GM21737 (cell line): ENCODE measurements around the gene IRF1.

Source experiments
- ATAC-seq: cut with Tn5 transposase; IDR thresholded peaks from one replicate; pipeline ENCODE4 v1.9.1; 2021; ENCODE audit warnings: mild to moderate bottlenecking, moderate library complexity; ENCODE audit not compliant: unreplicated experiment

Gene IRF1

DNA sequence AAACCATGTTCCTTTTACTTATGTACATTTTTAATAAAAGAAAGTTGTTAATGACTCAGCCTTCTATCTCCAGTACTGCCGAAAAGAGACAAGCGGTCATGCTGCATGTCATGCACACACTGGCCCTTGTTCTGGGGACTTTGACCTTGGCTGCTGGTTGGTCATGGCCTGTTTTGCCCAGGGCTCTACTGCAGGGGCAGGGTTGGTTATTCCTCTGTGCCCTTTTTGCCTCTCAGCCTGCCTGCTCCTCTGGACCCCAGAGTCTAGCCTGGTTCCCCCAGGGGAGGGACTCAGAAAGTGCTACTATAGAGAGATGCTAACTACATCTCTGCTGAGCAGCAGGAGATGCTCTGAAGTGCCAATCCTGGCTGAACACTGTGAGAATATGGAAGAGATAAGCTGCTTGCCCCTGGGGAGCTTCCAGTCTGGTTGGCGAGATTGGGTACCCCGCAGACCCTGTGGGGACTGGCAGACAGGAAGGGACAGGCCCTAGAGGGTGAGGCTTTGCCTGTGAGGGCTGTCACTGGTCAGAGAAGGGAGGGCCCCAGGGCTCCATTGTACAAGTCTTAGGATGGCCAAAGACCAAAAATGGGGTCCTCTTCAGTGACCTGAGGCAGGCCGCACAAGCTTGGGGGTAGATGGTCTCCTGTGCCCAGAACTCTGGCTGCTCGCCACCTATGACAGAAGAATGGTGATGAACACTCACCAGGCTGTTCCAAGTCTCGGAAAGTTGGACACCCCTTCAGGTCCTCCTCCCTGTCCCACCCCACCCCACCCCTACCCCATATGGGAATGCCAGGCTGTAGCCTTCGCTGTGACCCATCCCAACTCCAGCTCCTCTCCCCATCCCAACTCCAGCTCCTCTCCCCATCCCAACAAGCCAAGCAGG, 14.3 kb downstream of the IRF1 start:
- no peak for ATAC-seq

DNA sequence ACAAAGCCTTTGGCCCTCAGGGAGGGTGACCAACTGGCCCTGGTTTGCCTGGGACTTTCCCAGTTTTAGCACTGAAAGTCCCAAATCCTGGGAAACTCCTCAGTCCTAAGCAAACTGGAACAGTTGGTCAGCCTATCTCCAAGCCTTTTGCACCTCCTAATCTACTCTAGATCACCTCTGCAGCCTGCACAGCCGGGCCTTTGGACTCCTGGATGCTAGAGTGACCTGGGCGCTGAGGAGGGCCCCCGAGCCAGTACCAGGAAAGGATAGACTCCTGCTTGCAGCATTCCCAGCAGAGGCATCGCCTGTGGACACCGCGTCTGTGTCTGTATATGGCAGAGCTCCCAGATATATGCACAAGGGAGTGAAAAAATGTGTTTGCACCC, 15.1 kb downstream of the IRF1 start:
- no peak for ATAC-seq

DNA sequence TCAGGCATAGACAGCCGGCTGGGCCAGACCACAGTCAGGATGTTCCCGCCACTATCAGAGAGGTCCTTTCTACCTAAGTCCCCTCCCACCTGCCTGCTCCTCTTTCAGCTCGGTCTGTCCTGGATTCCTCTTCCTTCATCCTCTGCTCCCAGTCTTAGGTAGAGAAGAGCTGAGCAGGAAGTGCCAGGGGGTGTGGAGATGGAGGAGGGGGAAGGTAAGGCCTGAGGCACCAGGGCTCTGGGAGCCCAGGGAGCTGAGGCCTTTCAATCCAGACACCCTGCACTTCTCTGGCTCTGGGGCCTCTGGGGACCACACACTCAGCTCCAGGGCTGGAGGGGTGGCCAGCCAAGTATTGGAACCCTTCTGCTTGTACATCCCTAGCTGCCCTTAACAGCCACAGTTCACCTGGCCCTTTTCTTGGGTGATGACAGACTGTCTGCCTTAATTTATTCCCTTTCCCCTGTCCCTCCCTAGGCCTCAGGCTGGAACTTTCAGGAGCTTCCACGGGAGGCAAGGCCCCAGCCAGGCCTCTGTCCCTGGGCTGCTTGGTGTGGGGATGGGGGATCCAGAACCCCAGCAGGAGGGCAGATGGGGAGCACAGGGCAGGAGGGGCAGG, 15.6 kb downstream of the IRF1 start:
- ATAC-seq = no peak

DNA sequence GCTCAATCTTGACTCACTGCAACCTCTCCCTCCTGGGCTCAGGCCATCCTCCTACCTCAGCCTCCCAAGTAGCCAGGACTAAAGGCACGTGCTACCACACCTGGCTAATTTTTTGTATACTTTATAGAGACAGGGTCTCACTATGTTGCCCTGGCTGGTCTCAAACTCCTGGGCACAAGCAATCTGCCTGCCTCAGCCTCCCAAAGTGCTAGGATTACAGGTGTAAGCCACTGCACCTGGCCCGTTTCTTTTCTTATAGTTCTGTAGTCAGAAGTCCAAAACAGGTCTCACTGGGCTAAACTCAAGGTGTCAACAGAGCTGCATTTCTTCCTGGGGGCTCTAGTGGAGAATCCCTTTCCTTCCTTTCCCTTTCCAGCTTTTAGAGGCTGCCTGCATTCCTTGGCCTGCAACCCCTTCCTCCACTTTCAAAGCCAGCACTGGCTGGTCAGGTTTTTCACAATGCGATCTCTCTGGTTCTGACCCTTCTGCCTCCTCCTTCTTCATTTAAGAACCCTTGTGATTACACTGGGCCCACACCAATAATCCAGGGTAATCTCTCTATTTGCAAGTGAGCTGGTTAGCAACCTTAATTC, 16.3 kb downstream of the IRF1 start:
- no peak for ATAC-seq

DNA sequence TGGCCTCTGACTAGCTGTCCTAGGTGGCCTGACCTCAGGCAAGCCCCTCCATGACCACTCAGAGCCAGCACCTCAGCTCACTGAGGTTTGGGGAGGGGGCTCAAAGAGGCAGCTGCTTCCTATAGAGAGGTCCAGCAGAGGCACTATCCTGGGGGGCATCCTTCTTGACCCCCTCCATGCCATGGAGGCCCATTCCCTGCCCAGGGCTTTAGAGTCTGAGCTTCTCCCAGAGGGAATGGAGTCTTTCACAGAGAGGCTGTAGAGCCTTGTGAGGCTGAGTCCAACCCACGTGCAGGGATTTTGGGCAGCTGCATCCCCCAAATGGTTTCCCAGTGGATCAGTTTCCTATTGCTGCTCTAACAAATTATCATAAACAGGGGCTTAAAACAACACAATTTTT, 16.9 kb downstream of the IRF1 start:
- no peak for ATAC-seq

DNA sequence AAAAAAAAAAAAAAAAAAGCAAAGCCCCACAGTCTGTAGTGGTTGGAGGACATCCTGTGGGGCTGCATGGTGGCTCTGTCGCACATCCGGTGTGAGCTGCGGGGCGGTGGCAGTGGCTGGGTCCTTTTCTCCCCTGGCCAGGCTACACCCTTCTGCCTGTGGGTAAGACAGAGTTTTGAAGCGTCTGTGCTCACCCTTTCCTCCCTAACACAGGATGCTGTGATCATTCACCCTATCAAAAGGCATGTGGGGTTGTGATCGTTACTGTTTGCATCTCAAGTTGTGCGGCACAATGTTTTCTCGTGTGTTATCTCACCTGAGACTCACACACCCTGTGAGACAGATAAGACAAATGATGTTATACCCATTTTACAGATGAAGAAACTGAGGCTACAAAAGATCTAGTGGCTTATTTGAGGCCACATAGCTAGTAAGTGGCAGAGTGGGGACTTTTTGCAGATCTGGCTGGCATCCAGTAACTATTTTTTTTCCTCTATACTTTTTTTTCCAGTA, 17.5 kb downstream of the IRF1 start:
- ATAC-seq = peak; percentile 70

DNA sequence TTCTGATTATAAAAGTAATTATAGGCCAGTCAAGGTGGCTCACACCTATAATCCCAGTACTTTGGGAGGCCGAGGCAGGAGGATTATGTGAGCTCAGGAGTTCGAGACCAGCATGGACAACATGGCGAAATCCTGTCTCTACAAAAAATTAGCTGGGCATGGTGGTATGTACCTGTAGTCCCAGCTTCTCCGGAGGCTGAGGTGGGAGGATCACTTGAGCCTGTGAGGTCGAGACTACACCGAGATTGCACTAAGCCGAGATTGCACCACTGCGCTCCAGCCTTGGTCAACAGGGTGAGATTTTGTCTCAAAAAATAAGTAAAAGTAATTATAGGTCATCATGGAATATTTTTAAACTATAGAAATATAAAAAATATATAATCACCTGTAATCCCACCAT, 18.1 kb downstream of the IRF1 start:
- ATAC-seq = no peak

DNA sequence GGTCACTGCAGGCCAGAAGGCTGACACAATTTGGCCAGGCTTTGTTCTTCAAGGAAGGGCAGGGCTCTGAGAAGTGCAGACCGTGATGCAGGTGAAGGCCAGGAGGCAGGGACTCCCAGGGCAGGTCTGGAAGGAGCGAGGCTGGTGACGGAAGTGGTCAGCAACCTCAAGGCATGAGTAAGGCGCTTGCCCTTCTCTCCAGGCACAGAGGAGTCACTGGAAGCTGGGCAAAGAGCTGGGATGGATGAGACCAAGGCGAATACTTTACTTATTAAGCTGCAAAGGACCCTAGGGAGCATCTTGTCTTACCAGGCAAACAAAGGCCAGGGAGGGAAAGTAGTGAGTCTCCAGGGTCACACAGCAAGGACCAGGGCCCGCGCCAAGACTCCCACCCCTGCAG, 18.6 kb downstream of the IRF1 start:
- ATAC-seq = no peak

DNA sequence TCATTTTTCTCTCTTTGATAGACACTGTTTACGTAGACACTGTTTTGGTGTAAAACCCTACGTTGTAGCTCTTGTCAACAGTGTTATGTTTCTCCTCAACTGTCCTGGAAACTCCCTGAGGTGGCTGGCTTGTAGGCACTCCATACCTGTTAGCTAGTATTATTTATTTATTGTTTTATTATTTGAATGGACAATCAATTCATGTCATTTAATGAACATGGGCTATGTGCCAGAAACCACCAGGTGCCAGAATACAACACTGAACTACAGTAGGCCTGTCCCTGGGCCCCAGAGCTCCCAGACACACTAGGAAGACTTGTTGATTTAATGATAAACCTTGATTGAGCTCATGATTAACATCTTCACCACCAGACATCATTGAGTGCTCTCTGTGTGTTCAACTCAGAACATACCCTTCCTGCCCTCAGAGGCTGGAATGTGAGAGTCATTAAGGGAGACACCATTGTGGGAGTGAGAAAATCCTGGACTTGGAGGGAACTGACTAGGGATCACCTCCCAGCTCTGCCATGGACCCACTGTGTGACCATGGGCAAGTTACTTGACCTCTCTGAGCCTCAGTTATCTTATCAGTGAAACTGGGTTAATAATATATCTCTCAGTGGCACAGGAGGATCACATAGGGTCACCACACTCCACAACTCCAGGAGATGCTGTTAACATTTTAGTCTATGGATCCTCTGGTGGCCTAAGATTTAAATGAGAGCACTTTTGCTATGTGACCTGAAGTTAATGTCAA, 19.2 kb downstream of the IRF1 start:
- no peak for ATAC-seq

DNA sequence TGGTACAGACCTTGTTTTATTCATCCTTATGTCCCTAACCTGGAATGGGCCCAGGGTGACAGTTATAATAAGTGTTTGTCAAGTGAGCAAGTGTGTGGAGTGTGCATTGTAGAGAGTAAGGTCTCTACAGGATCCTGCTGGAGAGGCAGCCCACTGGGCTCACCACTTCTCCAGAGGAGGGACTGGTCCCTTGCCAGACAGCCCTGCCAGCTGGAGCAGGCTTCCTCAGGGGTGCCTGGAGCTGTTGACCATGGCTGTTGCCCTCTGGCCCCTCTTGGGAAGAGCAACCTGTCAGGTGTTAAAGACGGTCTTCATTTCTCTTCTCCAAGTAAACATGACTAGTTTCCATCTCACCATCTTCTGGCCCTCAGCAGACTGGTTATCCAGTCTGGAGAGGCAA, 20.0 kb downstream of the IRF1 start:
- no peak for ATAC-seq

DNA sequence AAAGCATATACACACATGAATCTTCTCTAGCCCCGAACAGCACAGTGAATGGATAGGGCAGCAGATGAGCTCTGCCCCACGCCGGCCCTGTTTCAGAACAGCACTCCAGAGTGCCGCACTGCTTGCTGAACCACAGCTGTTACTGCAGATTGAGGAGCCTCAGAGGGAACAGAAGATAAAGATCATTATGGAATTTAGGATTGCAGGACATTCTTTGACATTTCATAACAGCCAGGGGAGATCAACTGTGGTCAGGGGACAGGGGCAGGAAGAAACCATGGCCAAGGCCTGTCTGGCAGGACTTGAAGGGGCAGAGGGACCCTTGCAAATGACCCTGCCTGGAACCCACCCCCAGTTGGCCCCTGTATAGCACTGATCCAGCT, 20.6 kb downstream of the IRF1 start:
- no peak for ATAC-seq

DNA sequence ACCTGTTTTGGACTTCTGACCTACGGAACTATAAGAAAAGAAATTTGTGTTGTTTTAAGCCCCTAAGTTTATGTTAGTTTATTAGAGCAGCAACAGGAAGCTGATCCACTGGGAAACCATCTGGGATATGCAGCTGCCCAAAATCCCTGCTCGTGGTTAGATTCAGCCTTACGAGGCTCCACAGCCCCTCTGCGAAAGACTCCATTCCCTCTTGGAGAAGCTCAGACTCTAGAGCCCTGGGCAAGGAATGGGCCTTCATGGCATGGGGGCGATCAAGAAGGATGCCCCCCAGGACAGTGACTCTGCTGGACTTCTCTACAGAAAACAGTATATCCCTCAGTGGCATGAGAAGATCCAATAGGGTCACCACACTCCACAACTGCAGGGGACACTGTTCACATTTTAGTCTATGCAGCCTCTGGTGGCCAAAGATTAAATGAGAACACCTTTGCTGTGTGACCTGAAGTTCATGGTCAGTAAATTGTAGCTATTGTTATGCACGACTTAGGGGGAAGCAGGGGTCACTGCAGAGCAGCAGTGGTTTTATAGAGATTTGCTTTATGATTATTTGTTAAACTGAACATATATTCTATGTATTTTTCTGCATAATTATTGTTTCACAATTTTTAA, 21.1 kb downstream of the IRF1 start:
- no peak for ATAC-seq

DNA sequence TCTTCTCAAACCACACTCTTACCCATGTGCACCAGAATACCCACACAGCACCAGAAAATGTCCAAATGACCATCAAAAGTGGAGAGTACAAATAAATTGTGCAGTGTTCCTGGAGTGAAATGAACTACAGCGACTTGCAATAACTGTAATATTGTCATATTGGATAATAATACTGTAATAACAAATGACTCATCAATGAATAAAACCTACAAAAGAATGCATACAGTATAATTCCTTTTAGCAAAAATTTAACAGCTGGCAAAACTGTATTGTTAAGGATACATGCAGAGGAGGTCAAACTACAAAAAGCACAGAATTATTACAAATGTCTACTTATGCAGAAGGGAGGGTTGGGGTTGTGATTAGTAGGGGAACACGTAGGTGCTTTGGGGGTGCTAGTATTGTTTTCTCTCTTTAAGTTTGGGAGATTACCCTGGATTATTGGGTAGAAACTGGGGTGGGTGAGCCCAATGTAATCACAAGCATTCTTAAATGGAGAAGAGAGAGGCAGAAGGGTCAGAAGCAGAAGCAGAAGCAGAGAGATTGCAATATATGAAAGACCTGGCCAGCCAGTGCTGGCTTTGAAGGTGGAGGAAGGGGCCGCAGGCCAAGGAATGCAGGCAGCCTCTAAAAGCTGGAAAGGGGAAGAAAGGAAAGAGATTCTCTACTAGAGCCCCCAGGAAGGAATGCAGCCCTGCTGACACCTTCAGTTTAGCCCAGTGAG, 21.8 kb downstream of the IRF1 start:
- ATAC-seq = no peak

DNA sequence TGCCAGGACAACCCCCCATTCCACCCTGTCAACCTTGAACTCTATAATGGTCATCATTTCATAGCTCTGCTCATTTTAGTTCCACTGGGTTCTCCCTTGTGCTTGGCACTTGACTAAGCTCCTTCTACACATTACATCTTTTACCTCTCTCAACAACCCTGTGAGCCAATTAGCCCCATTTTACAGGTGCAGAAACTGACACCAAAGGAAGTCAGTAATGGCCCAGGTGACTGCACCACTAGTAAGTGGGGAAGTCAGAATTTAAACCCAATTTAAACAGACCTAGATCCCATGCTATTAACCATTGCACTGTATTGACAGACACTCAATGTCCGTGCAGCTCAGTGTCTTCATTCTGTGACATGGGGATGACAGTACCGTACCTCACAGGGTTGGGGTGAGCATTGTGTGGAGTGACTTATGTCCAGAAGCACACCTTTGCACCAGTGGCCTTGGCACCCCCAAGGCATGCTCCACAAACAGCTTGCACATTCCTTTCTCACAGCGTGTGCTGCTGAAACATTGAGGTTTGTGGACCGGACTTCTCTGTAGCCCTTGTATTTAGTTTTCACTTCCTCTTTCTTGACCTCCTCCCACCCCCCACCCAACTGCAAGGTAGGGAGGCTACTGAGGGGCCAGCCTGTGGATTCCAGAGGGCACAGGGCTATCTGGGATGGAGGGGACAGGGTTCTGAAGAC, 23.1 kb downstream of the IRF1 start:
- ATAC-seq = no peak

DNA sequence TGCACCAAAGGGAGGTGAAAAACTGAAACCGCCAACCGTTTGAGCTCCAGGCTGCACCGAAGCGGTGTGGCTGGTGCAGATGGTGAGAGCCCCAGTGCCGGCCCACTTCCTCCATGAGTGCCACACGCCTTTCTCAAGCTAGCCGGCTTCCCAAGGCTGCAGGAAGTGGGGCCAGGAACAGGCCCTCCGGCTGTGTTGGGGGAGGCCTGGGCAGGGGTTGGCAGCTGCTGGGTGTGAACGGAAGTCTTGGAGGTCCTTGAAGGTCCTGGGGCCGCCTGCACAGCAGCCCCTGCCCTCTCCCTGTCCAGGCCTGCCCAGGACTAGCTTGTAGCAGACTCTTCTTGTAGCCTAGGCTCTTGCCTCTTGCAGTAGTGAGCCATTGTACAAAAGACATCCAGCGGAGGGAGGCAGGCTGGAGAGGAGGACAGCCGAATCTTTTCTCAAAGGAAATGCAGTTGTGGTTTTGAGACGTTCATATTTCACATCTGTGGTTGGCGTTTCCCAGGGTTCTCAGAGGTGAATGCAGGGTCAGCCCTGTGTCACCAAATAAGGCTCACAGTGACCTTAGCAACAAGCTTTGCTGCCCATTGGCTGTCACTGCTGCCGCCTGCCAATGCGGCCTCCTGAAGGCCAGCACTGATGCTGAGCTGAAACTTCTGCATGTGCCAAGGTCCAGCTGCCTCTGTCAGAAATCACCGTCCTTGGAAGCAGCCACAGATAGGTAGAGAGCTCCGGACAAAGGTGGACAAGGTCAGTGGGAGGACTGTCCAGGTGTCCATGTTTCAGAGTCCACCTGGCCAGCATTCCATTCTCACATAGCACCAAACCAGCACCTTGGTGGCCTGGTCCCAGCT, 23.9 kb downstream of the IRF1 start:
- peak; percentile 46 for ATAC-seq

DNA sequence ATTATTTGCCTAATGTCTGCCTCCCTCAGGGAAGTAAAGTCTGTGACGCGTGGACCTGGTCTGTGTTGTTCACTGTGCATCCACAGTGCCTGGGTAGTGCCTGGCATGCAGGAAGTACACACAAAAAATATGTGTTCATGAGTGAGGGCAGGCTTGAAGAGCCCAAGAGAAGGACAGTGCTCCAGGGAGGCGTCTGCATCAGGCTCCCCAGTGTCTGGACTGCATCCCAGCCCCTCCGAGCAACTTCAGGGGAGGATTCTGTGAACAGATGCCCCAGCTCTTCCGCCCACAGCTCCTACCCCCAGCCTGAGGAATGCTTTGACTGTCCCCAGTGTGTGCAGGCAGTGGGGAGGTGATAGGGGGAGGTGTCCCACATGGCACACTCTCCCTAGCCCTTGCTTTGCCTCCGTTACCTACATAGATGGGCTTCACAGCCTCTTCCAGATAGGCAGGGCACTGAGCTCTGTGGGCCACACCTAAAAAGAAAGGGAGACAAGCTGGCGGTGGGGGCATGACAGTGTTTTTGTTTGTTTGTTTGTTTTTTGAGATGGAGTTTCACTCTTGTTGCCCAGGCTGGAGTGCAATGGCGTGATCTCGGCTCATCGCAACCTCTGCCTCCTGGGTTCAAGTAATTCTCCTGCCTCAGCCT, 25.4 kb downstream of the IRF1 start:
- ATAC-seq = no peak

DNA sequence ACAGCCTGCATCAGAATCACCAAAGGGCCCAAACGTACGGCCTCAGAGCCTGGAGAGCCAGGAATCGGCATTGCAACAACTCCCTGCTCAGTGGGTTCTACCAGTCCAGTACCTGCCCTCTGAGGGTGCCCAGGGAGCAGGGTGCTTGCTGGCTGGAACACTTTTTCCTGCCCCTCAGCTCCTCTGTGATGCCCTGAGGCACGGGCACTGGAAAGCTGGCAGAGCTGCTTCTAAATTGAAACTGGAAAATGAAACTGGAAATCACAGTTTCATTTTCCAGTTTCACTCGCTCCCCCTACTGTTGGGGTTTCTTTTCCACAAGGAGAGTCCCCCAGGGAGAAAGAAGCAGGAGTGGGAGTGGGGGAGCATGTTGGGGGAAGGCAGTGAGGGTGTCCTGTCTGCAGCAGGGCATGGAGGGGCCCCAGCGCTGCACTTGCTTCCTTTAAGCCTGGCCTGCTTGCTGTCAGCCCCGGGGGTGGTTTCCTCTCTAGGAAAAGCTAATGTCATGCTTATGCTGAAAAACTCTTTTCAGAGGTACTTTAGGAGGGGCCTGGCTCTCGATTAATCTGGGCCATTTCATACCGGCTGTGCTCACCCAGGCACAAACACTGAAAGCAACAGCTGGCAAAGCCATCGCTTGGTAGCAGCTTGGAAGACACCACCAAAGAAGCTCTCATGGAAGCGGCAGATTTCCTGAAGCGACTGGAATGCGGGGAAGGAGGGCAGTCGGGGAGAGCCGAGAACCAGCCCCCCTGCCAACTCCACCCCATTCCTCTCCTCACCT, 26.2 kb downstream of the IRF1 start:
- no peak for ATAC-seq

DNA sequence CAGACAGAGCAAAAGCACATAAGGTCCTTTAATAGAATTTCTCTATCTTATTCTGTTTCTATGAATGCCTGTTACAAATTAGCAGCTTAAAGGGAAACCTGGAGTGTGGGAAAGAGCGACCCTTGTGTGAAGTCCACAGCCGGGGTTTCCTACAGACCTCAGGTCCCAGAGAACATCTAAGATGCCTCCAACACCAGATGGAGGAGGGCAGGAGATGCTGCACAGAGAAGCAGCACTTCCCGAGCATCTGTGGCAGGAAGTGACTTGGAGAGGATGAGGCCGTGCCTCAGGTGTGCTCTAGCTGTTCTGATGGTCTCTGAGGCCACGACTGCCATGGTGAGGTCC, 26.8 kb downstream of the IRF1 start:
- no peak for ATAC-seq
